ENCODE results near the gene CABYR.

GRCh38 chr18:24136967-24137373 is 1.9 kb upstream of the CABYR start:
- TF ChIP-seq CTCF (IDR thresholded peaks at IDR 0.05) (no peak), POLR2A (IDR thresholded peaks at IDR 0.05) (no peak)
